HepG2 (cell line): Measurements from ENCODE around the gene RNF6. TPM values are rescaled to one million over a fixed set of nuclear protein-coding genes. Genes with fewer than 3 reads are reported as not detected.

ENCODE experiments used
- BCL6 ChIP-seq: IDR thresholded peaks from 2 replicates; pipeline ENCODE4 v1.6.1; 2016; ENCODE audit warnings: missing genetic modification reagents, missing compliant biosample characterization
- CENPBD1 ChIP-seq: sonication (generic); formaldehyde crosslinking; IDR thresholded peaks from 2 replicates; pipeline ENCODE4 v1.8.0; 2022; ENCODE audit warnings: missing genetic modification reagents, low read depth, mild to moderate bottlenecking, borderline replicate concordance
- CREM ChIP-seq, 2 experiments: sonication (generic) in 1 of 2; formaldehyde crosslinking in 1 of 2; IDR thresholded peaks; 2 replicates each; pipeline versions ENCODE4 v1.4.0 to v1.6.1; 2016 to 2020; ENCODE audit warnings: antibody characterized with exemption in 1 of 2, mild to moderate bottlenecking in 1 of 2, missing genetic modification reagents in 1 of 2
- DBP ChIP-seq: sonication (generic); formaldehyde crosslinking; IDR thresholded peaks from 2 replicates; pipeline ENCODE4 v1.4.0; 2020; ENCODE audit warnings: missing genetic modification reagents; ENCODE audit errors: not compliant biosample characterization
- EEA1 ChIP-seq: sonication (generic); formaldehyde crosslinking; IDR thresholded peaks from 2 replicates; pipeline ENCODE4 v1.5.1; 2020; ENCODE audit warnings: mild to moderate bottlenecking, missing genetic modification reagents, borderline replicate concordance
- KIAA2018 ChIP-seq: sonication (generic); formaldehyde crosslinking; IDR thresholded peaks from 2 replicates; pipeline ENCODE4 v1.5.0; 2020; ENCODE audit warnings: mild to moderate bottlenecking, missing genetic modification reagents, borderline replicate concordance
- PAWR ChIP-seq: sonication (generic); formaldehyde crosslinking; IDR thresholded peaks from 2 replicates; pipeline ENCODE4 v1.4.0; 2020; ENCODE audit warnings: missing genetic modification reagents, mild to moderate bottlenecking, borderline replicate concordance
- POLR2AphosphoS2 ChIP-seq: IDR thresholded peaks from 2 replicates; pipeline ENCODE4 v1.6.1; 2011; ENCODE audit warnings: low read depth, low read length, improper control_type of control experiment
- RFXANK ChIP-seq: IDR thresholded peaks from 2 replicates; pipeline ENCODE4 v1.6.1; 2016
- SATB2 ChIP-seq: sonication (generic); formaldehyde crosslinking; IDR thresholded peaks from 2 replicates; pipeline ENCODE4 v1.5.0; 2020; ENCODE audit warnings: missing genetic modification reagents
- SNAI1 ChIP-seq: sonication (generic); formaldehyde crosslinking; IDR thresholded peaks from 2 replicates; pipeline ENCODE4 v1.5.0; 2020; ENCODE audit warnings: mild to moderate bottlenecking, missing genetic modification reagents, borderline replicate concordance
- TSC22D2 ChIP-seq: sonication (generic); formaldehyde crosslinking; IDR thresholded peaks from 2 replicates; pipeline ENCODE4 v1.5.1; 2020; ENCODE audit warnings: missing genetic modification reagents, mild to moderate bottlenecking, borderline replicate concordance
- ZNF280B ChIP-seq: sonication (generic); formaldehyde crosslinking; IDR thresholded peaks from 2 replicates; pipeline ENCODE4 v1.5.0; 2020; ENCODE audit warnings: missing genetic modification reagents, mild to moderate bottlenecking, borderline replicate concordance
- ZNF746 ChIP-seq: sonication (generic); formaldehyde crosslinking; IDR thresholded peaks from 2 replicates; pipeline ENCODE4 v1.8.0; 2022; ENCODE audit warnings: mild to moderate bottlenecking, missing genetic modification reagents
- ZNF777 ChIP-seq: sonication (generic); formaldehyde crosslinking; IDR thresholded peaks from 2 replicates; pipeline ENCODE4 v1.4.0; 2020; ENCODE audit warnings: missing genetic modification reagents
- ZNF83 ChIP-seq: sonication (generic); formaldehyde crosslinking; IDR thresholded peaks from 2 replicates; pipeline ENCODE4 v1.4.0; 2020; ENCODE audit warnings: missing genetic modification reagents, mild to moderate bottlenecking, borderline replicate concordance
- ZSCAN29 ChIP-seq: sonication (generic); formaldehyde crosslinking; conservative IDR thresholded peaks from 2 replicates; pipeline ENCODE4 v1.4.0; 2020; ENCODE audit warnings: mild to moderate bottlenecking, missing genetic modification reagents
- polyA plus RNA-seq, 8 experiments: library from polyadenylated mRNA; depleted of rRNA in 3 of 8; stranded (reverse) in 7 of 8; unstranded in 1 of 8; fragments of >200 nt; fragmentation: Illumina TruSeq in 4 of 8; extraction: Trizol in 4 of 8; gene quantifications; 2 replicates each; pipeline versions ENCODE4 v1.2.1 to v1.2.3, GENCODE V29; 2011 to 2016; ENCODE audit warnings: low read depth in 4 of 8, missing spikeins in 1 of 8, mixed read lengths in 1 of 8; ENCODE audit not compliant: insufficient read depth in 1 of 8
- total RNA-seq, 5 experiments: library from RNA; depleted of rRNA; stranded (reverse); fragments of >200 nt; fragmentation: Illumina TruSeq; extraction: Trizol; gene quantifications; 2 replicates each; pipeline ENCODE4 v1.2.3, GENCODE V29; 2016; ENCODE audit warnings: low read depth in 1 of 5

The RNF6 gene
- total and polyA plus RNA-seq, 2 of the 13 experiments (the other 11 are each of a cell fraction or from before 2014, with no cell fraction given) = 14.6 to 36.8 TPM

- TF ChIP-seq ZSCAN29 (CRISPR knock-in tag) (no peak), TSC22D2 (CRISPR knock-in tag) (no peak; the same call in 1 of the 2 replicates), CREM (IDR thresholded peaks at IDR 0.05) (no peak; the same call in 1 of the 2 replicates), CREM (CRISPR knock-in tag; IDR thresholded peaks at IDR 0.05) (no peak; the same call in 1 of the 2 replicates), SATB2 (peak; percentile 85), RFXANK (no peak), EEA1 (CRISPR knock-in tag) (peak; percentile 84; the same call in 1 of the 2 replicates), PAWR (CRISPR knock-in tag) (no peak), ZNF746 (CRISPR knock-in tag) (no peak), ZNF280B (CRISPR knock-in tag) (peak; percentile 90), ZNF777 (peak; percentile 76), ZNF83 (CRISPR knock-in tag) (no peak), POLR2AphosphoS2 (no peak), KIAA2018 (CRISPR knock-in tag) (no peak), DBP (peak; percentile 87), SNAI1 (CRISPR knock-in tag) (0 out of 2 replicates have a peak, but pooled peaks have one; percentile 61), CENPBD1 (CRISPR knock-in tag) (no peak), BCL6 (CRISPR knock-in tag) (peak; percentile 38; the same call in 1 of the 2 replicates)
Observed at GRCh38 chr13:26186118-26186870, 35.8 kb downstream of the RNF6 start (continued).
